GM19240 (cell line): Measurements from ENCODE around the gene GARIN1A.
"Not testable (repeated sequence)": the region's sequence is repeated elsewhere in the genome, so short reads cannot be mapped to it uniquely, and the experiment has no call there.

Experiments
- DNase-seq: peaks from one replicate; pipeline ENCODE4 v3.0.0; 2011; ENCODE audit warnings: low spot score; ENCODE audit not compliant: insufficient read length

GARIN1A gene

GRCh38 chr7:128671992-128672391, at the start of gene GARIN1A:
Gene GARIN1A, plus strand, starts transcription at chr7:128672292. Its CDS starts 106 bp downstream, at chr7:128672398.
- DNase-seq, result no peak

GRCh38 chr7:128627124-128627523, 45.0 kb upstream of the GARIN1A start:
- not testable (repeated sequence) for DNase-seq

- not testable (repeated sequence) for DNase-seq
These were observed 38.2 kb upstream of the GARIN1A start for GRCh38 chr7:128633915-128634314.

- not testable (repeated sequence) for DNase-seq
These were observed 26.9 kb upstream of the GARIN1A start for GRCh38 chr7:128645206-128645605.

DNA sequence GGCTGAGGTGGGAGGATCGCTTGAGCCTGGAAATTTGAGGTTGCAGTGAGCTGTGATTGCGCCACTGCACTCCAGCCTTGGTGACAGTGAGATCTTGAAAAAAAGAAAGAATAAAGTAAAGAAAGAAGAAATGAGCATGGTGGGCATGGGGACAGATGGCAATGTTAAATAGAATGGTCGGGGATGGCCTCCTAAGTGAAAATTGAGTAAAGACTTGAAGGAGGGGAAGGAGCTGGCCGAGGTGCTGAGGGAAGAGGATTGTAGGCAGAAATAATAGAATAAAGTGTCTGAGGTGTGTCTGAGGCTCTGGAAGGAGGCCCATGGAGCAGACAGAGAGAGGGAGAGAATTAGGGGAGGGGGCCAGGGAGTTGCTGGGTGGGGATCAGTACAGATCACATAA, 26.2 kb upstream of the GARIN1A start:
- not testable (repeated sequence) for DNase-seq

- DNase-seq, result not testable (repeated sequence)
These were observed 25.2 kb upstream of the GARIN1A start for GRCh38 chr7:128646877-128647276.

GRCh38 chr7:128651096-128651495, 21.0 kb upstream of the GARIN1A start:
- DNase-seq, result not testable (repeated sequence)

DNA sequence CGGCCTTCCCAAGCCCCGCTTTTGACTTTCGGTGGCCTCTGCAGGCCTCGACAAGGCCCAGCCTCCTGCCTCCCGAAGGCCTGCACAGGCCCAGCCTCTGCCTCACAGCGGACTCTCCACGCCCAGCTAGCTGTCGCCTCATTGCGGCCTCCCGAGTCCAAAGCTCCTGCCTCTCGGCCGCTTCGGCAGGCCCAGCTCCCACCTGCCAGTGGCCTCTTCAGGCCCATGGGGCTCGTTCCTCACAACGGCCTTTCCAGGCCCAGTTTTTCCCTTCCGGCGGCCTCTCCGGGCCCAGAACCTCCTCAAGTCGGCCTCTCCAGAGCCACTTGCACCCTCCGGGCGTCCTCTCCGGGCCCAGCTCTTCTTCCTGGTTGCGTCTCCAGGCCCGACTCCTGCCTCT, 19.5 kb upstream of the GARIN1A start:
- DNase-seq, result not testable (repeated sequence)

DNA sequence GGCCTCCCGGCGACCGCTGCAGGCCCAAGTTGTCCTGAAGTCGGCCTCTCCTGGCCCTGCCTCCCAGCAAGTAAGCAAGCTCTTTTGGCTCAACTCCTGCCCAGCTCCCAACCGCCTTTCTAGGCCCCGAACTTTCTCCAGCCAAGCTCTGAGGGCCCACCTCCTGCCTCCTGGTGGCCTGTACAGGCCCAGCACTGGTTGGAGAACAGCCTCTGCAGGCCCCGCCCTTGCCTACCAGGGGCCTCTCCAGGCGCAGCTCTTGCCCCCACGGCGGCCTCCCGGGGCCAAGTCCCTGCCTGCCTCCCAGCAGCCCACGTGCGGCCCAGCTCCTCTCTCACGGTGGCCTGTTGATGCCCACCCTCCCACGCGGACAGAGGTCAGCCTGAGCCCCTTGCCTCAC, 18.9 kb upstream of the GARIN1A start:
- not testable (repeated sequence) for DNase-seq

GRCh38 chr7:128654080-128654479, 18.0 kb upstream of the GARIN1A start:
- not testable (repeated sequence) for DNase-seq

GRCh38 chr7:128654501-128654900, 17.6 kb upstream of the GARIN1A start:
- DNase-seq, result not testable (repeated sequence)

GRCh38 chr7:128658428-128658827, 13.7 kb upstream of the GARIN1A start:
- not testable (repeated sequence) for DNase-seq

DNA sequence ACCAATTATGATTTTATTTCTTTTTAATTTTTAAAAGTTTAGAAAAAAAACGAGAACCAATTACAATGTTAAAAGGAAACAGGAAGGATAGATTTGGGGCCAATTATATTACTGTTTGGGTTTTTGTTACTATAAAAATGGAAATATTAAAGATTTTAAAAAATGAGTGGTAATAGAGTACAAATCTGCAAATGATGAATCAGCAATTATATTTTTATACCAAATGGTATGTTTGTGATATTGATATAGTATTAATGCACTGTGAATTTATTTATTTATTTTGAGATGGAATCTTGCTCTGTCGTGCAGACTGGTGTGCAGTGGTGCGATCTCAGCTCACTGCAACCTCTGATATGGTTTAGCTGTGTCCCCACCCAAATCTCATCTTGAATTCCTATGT, 11.5 kb upstream of the GARIN1A start:
- DNase-seq, result no peak

GRCh38 chr7:128661446-128661845, 10.6 kb upstream of the GARIN1A start:
- no peak for DNase-seq

GRCh38 chr7:128662091-128662490, 10.0 kb upstream of the GARIN1A start:
- DNase-seq, result no peak

GRCh38 chr7:128663223-128663622, 8.9 kb upstream of the GARIN1A start:
- DNase-seq, result not testable (repeated sequence)

DNA sequence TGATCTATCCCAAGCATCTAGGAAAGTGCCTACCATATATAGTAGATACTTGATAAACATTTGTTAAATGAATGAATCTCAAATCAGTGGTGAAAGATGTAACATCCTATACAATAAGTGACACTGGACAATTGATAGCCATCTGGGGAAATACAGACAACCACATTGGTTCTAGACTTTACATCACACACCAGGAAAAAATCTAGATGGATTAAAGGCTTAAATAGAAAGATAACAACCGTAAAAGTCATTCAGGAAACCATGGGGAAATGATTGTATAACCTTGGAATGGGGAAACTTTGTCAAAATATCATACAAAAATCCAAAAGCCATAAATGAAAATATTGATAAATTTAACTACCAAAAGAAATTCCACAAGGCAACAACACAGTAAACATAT, 7.0 kb upstream of the GARIN1A start:
- no peak for DNase-seq

DNA sequence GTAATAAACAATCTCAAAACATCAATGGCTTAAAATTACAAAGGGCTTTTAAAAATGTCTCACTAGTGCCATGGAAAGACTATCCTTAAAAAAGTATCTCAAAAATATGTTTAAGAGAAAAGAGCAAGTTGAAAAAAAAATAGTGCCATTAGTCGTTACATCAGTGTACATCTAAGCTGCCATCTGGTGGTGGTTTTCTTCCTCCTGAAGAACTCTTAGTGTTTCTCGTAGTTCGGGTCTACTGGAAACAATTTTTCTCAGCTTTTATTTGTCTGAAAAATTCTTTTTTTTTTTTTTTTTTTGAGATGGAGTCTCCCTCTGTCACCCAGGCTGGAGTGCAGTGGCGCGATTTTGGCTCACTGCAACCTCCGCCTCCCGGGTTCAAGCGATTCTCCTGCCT, 5.9 kb upstream of the GARIN1A start:
- DNase-seq, result no peak

- DNase-seq, result no peak
These were observed 930 bp downstream of the GARIN1A start for GRCh38 chr7:128672927-128673517.

GRCh38 chr7:128673571-128673970, 1.5 kb downstream of the GARIN1A start:
- no peak for DNase-seq

DNA sequence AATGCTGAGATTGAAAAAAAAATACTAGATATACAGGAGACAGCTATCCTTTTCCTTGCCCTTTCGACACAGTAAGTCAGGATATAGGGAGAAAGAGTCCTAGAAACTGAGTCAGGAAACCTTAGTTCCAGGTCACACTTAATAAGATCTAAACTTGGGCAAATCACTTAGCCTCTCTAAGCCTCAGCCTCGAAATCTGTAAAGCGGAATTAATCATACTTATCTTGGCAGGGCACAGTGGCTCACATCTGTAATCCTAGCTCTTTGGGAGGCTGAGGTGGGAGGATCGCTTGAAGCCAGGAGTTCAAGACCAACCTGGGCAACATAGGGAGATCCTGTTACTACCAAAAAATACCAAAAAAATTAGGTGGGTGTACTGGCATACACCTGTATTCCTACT, 4.6 kb downstream of the GARIN1A start:
- DNase-seq, result no peak

- no peak for DNase-seq
These were observed 7.8 kb downstream of the GARIN1A start for GRCh38 chr7:128679920-128680319.

DNA sequence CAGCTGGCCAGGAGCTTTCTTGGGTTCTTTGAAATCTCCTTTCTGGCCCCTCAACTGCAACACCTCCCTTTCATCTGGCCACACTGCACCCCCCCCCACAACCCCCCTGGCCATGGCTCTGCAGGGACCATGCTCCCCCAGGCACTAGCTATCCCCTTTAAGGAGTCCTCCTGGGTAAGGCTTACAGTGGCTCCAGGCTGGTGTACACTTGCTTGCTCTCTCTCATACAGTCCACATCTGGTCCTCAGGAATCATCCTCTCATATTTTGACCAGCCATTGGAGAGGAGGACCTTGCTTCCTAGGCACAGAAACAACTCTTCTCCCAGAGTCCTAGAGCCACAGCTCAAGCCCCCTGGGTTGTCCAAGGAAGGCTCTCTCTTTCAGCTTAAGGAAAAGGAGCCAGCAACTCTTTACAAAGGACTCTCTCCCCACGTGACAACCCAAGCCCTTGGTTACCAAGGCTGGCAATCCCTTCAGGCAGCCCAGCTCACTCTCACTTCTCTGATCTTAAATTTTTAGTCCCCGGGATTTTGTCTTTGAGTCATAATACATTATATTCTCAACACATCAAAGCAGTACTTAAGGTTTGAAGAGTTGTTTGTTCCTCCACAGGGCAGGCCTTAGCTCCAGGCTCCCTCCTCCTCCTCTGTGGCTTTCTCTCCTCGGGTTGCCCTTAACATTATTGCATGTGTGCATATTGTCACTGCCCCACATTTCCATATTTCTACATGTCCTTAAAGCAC, 9.9 kb downstream of the GARIN1A start:
- no peak for DNase-seq
